Osteocyte (in vitro differentiated cells): ENCODE measurements around the gene UBE2N. TPM values are rescaled to one million over a fixed set of nuclear protein-coding genes. Genes with fewer than 3 reads are reported as not detected.

Source experiments
- DNase-seq: peaks from one replicate; pipeline ENCODE4 v3.0.0; 2021; ENCODE audit warnings: mixed read lengths; ENCODE audit not compliant: unreplicated experiment; ENCODE audit errors: extremely low spot score
- H3K27ac Mint-ChIP-seq: one replicate; pipeline ENCODE4 v1.8.0; 2021; ENCODE audit warnings: mild to moderate bottlenecking, mixed read lengths; ENCODE audit not compliant: unreplicated experiment
- H3K27me3 Mint-ChIP-seq: one replicate; pipeline ENCODE4 v1.8.0; 2021; ENCODE audit warnings: mixed read lengths; ENCODE audit not compliant: unreplicated experiment
- H3K36me3 Mint-ChIP-seq: one replicate; pipeline ENCODE4 v1.8.0; 2021; ENCODE audit warnings: mixed read lengths; ENCODE audit not compliant: unreplicated experiment
- H3K4me1 Mint-ChIP-seq: one replicate; pipeline ENCODE4 v1.8.0; 2021; ENCODE audit warnings: mixed read lengths; ENCODE audit not compliant: unreplicated experiment
- H3K4me3 Mint-ChIP-seq: one replicate; pipeline ENCODE4 v1.8.0; 2021; ENCODE audit warnings: mild to moderate bottlenecking, moderate library complexity, mixed read lengths; ENCODE audit not compliant: unreplicated experiment
- H3K9me3 Mint-ChIP-seq: one replicate; pipeline ENCODE4 v1.8.0; 2021; ENCODE audit warnings: mixed read lengths; ENCODE audit not compliant: unreplicated experiment
- total RNA-seq: library from RNA; stranded (reverse); gene quantifications from 2 replicates; pipeline ENCODE4 v1.2.1, GENCODE V29; 2021
- TF ChIP-seq, protein P1 (sequence below): fragments of 200-600 bp; sonication (generic); IDR thresholded peaks from 2 replicates; pipeline ENCODE4 v1.5.0; 2021; ENCODE audit warnings: antibody characterized with exemption, mild to moderate bottlenecking, moderate library complexity

UBE2N gene
- total RNA-seq, 1 donor from 2014 or later = 68.3 TPM

DNA sequence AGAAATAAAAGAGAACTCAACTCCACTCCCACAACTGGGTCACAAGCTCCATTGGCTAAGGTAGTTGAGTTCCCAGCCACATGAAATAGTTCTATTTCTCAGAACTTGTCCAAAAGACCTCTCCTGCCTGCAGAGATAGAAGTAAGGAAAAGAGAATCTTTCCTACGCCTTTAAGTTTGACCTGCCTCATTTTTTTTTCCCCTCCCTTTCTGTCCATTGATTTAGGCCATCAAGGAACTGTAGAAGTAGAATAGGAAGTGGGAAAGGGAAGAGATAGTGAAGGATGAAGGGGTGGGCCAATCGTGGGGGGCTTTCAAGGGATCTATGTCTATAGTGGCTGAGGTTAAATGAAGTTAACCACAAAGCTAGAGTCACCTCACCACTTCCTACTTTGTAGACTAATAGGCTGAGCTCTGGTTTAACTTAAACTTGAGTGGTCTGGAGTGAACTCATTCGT lies 77.9 kb downstream of the UBE2N start:
- H3K9me3 Mint-ChIP-seq = no peaks in the 10 kb centered on the region
- H3K4me1 Mint-ChIP-seq = peaks cover 18% of the 10 kb centered on the region
- no peak overlapping the region for H3K27ac Mint-ChIP-seq
- H3K4me3 Mint-ChIP-seq = no peak overlapping the region
- H3K36me3 Mint-ChIP-seq = no peaks in the 10 kb centered on the region
- H3K27me3 Mint-ChIP-seq = no peaks in the 10 kb centered on the region
- TF ChIP-seq, protein P1, sequence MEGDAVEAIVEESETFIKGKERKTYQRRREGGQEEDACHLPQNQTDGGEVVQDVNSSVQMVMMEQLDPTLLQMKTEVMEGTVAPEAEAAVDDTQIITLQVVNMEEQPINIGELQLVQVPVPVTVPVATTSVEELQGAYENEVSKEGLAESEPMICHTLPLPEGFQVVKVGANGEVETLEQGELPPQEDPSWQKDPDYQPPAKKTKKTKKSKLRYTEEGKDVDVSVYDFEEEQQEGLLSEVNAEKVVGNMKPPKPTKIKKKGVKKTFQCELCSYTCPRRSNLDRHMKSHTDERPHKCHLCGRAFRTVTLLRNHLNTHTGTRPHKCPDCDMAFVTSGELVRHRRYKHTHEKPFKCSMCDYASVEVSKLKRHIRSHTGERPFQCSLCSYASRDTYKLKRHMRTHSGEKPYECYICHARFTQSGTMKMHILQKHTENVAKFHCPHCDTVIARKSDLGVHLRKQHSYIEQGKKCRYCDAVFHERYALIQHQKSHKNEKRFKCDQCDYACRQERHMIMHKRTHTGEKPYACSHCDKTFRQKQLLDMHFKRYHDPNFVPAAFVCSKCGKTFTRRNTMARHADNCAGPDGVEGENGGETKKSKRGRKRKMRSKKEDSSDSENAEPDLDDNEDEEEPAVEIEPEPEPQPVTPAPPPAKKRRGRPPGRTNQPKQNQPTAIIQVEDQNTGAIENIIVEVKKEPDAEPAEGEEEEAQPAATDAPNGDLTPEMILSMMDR = no peak
- DNase-seq = no peak

DNA sequence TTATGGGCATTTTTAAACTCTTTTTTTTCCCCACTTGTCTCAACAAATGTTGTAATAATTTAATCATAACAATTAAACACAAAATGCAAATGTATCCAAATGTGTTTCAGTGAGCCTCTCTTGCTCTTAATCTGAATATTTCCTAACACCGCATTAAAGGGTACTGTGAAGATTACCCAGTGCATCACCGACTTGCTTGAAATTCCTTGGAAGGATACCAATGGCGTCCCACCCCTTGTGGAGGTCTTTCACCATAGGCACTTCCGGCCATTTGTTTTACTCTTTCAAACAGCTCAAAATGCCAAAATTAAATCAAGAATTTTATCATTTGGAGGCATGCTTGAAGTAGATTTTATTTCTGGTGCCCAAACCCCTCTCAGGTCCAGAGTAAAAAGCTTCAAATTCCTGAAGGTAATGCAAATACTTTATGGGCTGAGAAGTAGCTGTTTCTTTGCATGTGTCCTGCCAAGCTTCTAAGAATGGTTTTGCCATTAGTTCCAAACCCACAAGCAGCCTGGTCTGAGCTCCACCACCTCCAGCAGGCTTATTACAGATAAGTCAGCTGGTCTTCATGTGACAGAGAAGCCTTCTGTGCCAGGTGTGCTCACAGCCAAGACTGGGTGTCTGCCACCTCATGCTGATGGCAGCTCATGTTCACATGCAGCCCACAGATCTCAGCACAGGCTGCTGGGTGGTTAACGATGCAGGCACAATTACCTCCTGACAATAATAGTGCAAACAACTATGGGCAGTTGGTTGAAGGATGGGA lies 80.4 kb downstream of the UBE2N start:
- TF ChIP-seq, protein P1 = no peak
- H3K4me3 Mint-ChIP-seq = no peak overlapping the region
- no peaks in the 10 kb centered on the region for H3K36me3 Mint-ChIP-seq
- no peak for DNase-seq
- no peaks in the 10 kb centered on the region for H3K9me3 Mint-ChIP-seq
- no peaks in the 10 kb centered on the region for H3K27me3 Mint-ChIP-seq
- H3K4me1 Mint-ChIP-seq = peaks cover 18% of the 10 kb centered on the region
- H3K27ac Mint-ChIP-seq = no peak overlapping the region

DNA sequence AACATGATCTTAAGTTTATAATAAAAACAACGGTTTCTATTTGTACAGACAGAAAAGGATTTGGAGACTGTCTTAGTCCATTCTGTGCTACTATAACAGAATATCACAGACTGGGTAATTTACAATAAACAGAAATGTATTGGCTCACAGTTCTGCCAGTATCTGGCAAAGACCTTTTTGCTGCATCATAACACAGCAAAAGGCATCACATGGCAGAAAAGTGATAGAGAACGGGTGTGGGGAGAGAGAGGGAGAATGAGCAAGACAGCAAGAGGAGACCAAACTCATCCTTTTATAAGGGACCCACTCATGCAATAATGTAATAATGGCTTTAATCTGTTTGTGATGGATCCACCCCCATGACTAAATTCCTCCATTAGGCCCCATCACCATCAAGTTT lies 81.1 kb downstream of the UBE2N start:
- H3K27me3 Mint-ChIP-seq = no peaks in the 10 kb centered on the region
- TF ChIP-seq, protein P1 = no peak
- no peak for DNase-seq
- peaks cover 13% of the 10 kb centered on the region for H3K4me1 Mint-ChIP-seq
- H3K9me3 Mint-ChIP-seq = no peaks in the 10 kb centered on the region
- no peaks in the 10 kb centered on the region for H3K36me3 Mint-ChIP-seq
- H3K27ac Mint-ChIP-seq = no peak overlapping the region
- H3K4me3 Mint-ChIP-seq = no peak overlapping the region

DNA sequence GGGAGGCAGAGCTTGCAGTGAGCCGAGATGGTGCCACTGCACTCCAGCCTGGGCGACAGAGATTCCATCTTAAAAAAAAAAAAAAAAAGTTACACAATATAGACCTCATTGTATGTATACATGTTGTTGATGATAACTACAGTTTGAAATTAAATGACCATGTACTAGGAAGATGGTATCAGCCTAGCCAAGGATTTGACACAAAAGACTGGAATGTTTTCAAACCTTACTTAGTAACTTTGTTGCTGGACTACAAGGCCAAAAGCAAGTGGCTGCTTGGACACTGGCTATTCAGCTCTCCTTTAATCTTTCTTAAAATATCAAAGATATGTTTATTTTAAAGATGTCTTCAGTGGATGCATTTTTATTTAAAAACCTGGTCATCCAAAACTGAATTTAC lies 82.9 kb downstream of the UBE2N start:
- no peak overlapping the region for H3K4me3 Mint-ChIP-seq
- H3K36me3 Mint-ChIP-seq = no peaks in the 10 kb centered on the region
- H3K27me3 Mint-ChIP-seq = no peaks in the 10 kb centered on the region
- H3K27ac Mint-ChIP-seq = no peak overlapping the region
- TF ChIP-seq, protein P1 = no peak
- H3K4me1 Mint-ChIP-seq = peaks cover 10% of the 10 kb centered on the region
- H3K9me3 Mint-ChIP-seq = no peaks in the 10 kb centered on the region
- no peak for DNase-seq

DNA sequence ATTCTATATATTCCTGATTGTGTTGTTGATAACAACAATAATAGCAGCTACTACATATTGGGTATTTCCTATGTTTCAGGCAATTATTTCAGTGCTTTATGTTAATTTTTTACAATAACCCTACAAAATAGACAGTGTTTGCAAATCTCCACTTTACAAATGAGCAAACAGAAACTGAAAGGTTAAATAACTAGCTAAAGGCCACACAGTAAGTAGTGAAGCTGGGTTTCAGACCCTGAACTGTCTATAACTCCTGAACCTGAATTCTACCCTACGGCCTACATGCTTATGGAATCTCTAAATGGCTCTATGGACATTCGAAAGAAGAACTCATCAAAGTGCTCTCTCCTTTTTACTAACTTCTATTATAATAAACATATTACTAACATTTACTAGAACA lies 83.7 kb downstream of the UBE2N start:
- TF ChIP-seq, protein P1 = no peak
- no peak overlapping the region for H3K4me3 Mint-ChIP-seq
- H3K36me3 Mint-ChIP-seq = no peaks in the 10 kb centered on the region
- DNase-seq = no peak
- H3K27me3 Mint-ChIP-seq = no peaks in the 10 kb centered on the region
- no peak overlapping the region for H3K27ac Mint-ChIP-seq
- no peaks in the 10 kb centered on the region for H3K9me3 Mint-ChIP-seq
- peaks cover 10% of the 10 kb centered on the region for H3K4me1 Mint-ChIP-seq
